HG03571 (cell line): ENCODE results near the gene UBE2V1.
"Not testable (repeated sequence)": the region's sequence is repeated elsewhere in the genome, so short reads cannot be mapped to it uniquely, and the experiment has no call there.

Source experiments
- ATAC-seq: cut with Tn5 transposase; IDR thresholded peaks from one replicate; pipeline ENCODE4 v1.9.1; 2021; ENCODE audit not compliant: unreplicated experiment

The UBE2V1 gene

GRCh38 chr20:50112512-50113419 is at the start of gene UBE2V1:
UBE2V1 (minus strand) TSS chr20:50113150; CDS start chr20:50113128, 22 bp downstream.
- ATAC-seq: peak; percentile 32

- ATAC-seq: not testable (repeated sequence)
These were observed 48.5 kb upstream of the UBE2V1 start for GRCh38 chr20:50161494-50161893.

GRCh38 chr20:50153500-50154377 is 40.8 kb upstream of the UBE2V1 start, which contains the start of gene PEDS1:
PEDS1 (minus strand) TSS chr20:50153723; CDS start chr20:50153637, 86 bp downstream.
- peak; percentile 83 for ATAC-seq

- no peak for ATAC-seq
These were observed 40.2 kb upstream of the UBE2V1 start for GRCh38 chr20:50153153-50153499.

- ATAC-seq: no peak
These were observed 39.6 kb upstream of the UBE2V1 start for GRCh38 chr20:50152394-50153152.

GRCh38 chr20:50151034-50151743 is 38.2 kb upstream of the UBE2V1 start:
- no peak for ATAC-seq

- ATAC-seq: no peak
These were observed 36.7 kb upstream of the UBE2V1 start for GRCh38 chr20:50149481-50150254.

- ATAC-seq: peak; percentile 76
These were observed 34.0 kb upstream of the UBE2V1 start for GRCh38 chr20:50146732-50147662.

GRCh38 chr20:50146214-50146613 is 33.3 kb upstream of the UBE2V1 start:
- ATAC-seq: no peak

- ATAC-seq: no peak
These were observed 32.6 kb upstream of the UBE2V1 start for GRCh38 chr20:50145566-50145965.

GRCh38 chr20:50144362-50144761 is 31.4 kb upstream of the UBE2V1 start:
- no peak for ATAC-seq

- no peak for ATAC-seq
These were observed 29.9 kb upstream of the UBE2V1 start for GRCh38 chr20:50142812-50143211.

- no peak for ATAC-seq
These were observed 29.0 kb upstream of the UBE2V1 start for GRCh38 chr20:50141811-50142561.

GRCh38 chr20:50141018-50141675 is 28.2 kb upstream of the UBE2V1 start:
- no peak for ATAC-seq

- ATAC-seq: no peak
These were observed 27.4 kb upstream of the UBE2V1 start for GRCh38 chr20:50140339-50140859.

GRCh38 chr20:50138479-50139393 is 25.8 kb upstream of the UBE2V1 start:
- ATAC-seq: no peak
